ENCODE results near the gene ARHGAP32.

GRCh38 chr11:129006161-129006560 lies 186.0 kb downstream of the ARHGAP32 start:
- TF ChIP-seq CTCF (conservative IDR thresholded peaks at IDR 0.05; ENCODE audit: low read length): no peak
- TF ChIP-seq EZH2phosphoT487 (IDR thresholded peaks at IDR 0.05; ENCODE audit: borderline replicate concordance, low read depth, low read length): no peak
